GM18951 (cell line): ENCODE results near the gene DLX1.

Experiments used
- POLR2A ChIP-seq: IDR thresholded peaks from 4 replicates; pipeline ENCODE4 v1.6.1; 2011; ENCODE audit warnings: mild to moderate bottlenecking; ENCODE audit not compliant: insufficient read length, insufficient read depth; ENCODE audit errors: extremely low read depth
- in situ Hi-C: fragments of 300-500 bp; cut with MboI; formaldehyde crosslinking; loops from one replicate; pipeline ENCODE4 v1.12.0; 2022; ENCODE audit warnings: low sequenced_read_pairs, mixed read lengths, inconsistent platforms; ENCODE audit not compliant: unreplicated experiment

The DLX1 gene

GRCh38 chr2:172094294-172095145, 9.2 kb downstream of the DLX1 start:
- in situ Hi-C loops = no loop called here

GRCh38 chr2:172095146-172095904, 10.0 kb downstream of the DLX1 start:
- in situ Hi-C loops = no loop called here
- peak; percentile 42 for TF ChIP-seq POLR2A

More at GRCh38 chr2:172094294-172095145, 9.2 kb downstream of the DLX1 start:
- no peak for TF ChIP-seq POLR2A

GRCh38 chr2:172095905-172096625, 10.8 kb downstream of the DLX1 start:
- TF ChIP-seq POLR2A = no peak
- in situ Hi-C loops = no loop called here

- no peak for TF ChIP-seq POLR2A
- in situ Hi-C loops = no loop called here
Observed at GRCh38 chr2:172096626-172097547, 11.6 kb downstream of the DLX1 start.

GRCh38 chr2:172097557-172098131, 12.3 kb downstream of the DLX1 start:
- TF ChIP-seq POLR2A = no peak
- in situ Hi-C loops = no loop called here

GRCh38 chr2:172098287-172098649, 13.0 kb downstream of the DLX1 start:
- in situ Hi-C loops = no loop called here
- TF ChIP-seq POLR2A = no peak

GRCh38 chr2:172098650-172099471, 13.6 kb downstream of the DLX1 start:
- in situ Hi-C loops = no loop called here
- no peak for TF ChIP-seq POLR2A

GRCh38 chr2:172099472-172100079, 14.3 kb downstream of the DLX1 start:
- in situ Hi-C loops = loop anchor here (10.0 to 25.0 kb wide), 3 partner anchors 287 to 1162 kb away; partner anchors contain the start of gene GORASP2
- TF ChIP-seq POLR2A = no peak

GRCh38 chr2:172100080-172100934, 15.0 kb downstream of the DLX1 start:
- in situ Hi-C loops = loop anchor here (10.0 to 25.0 kb wide), 3 partner anchors 288 to 1163 kb away; partner anchors contain the start of gene GORASP2
- TF ChIP-seq POLR2A = no peak
